Panc1 (cell line): ENCODE results near the gene PNMA6F. TPM values are rescaled to one million over a fixed set of nuclear protein-coding genes. Genes with fewer than 3 reads are reported as not detected.

Experiments
- ATAC-seq: fragments of 200-7000 bp; cut with Tn5 transposase; 2 replicates; pipeline ENCODE4 v1.9.1; 2020; ENCODE audit warnings: mild to moderate bottlenecking, moderate library complexity
- BruUV-seq: library from RNA; stranded (reverse); fragments of 400-500 nt; replicated peaks from 2 replicates; lab custom pipeline; 2021; lab: Mats Ljungman, UMichigan
- CTCF ChIA-PET: fragments of 300-600 bp; sonication (Branson Sonifier 250); formaldehyde crosslinking; loops from one replicate; lab custom pipeline; 2022; ENCODE audit warnings: antibody characterized with exemption; lab: Charles Lee
- POLR2A ChIA-PET: fragments of 300-600 bp; sonication (Branson Sonifier 250); formaldehyde crosslinking; loops from one replicate; lab custom pipeline; 2022; ENCODE audit warnings: antibody characterized with exemption; lab: Charles Lee
- DNase-seq: peaks from one replicate; pipeline ENCODE4 v3.0.0-alpha.2; 2010; ENCODE audit warnings: low read depth, low spot score
- H3K27ac ChIP-seq: 2 replicates; pipeline ENCODE4 v1.5.1; 2011; ENCODE audit warnings: mild to moderate bottlenecking, low read length, inconsistent platforms
- H3K27me3 ChIP-seq: fragments of 200-500 bp; sonication (Bioruptor generic); 2 replicates; pipeline ENCODE4 v1.6.0; 2014; ENCODE audit warnings: low read length, inconsistent platforms; ENCODE audit not compliant: control insufficient read depth, insufficient read depth
- H3K36me3 ChIP-seq: fragments of 200-500 bp; sonication (Bioruptor generic); 2 replicates; pipeline ENCODE4 v1.5.1; 2014; ENCODE audit warnings: inconsistent platforms, mild to moderate bottlenecking, low read length, moderate library complexity; ENCODE audit not compliant: control insufficient read depth, insufficient read depth
- H3K4me1 ChIP-seq: 2 replicates; pipeline ENCODE4 v1.5.1; 2011; ENCODE audit warnings: inconsistent platforms, mild to moderate bottlenecking, low read length, moderate library complexity; ENCODE audit not compliant: control insufficient read depth, insufficient read depth
- H3K4me3 ChIP-seq, 2 experiments: 2 replicates each; pipeline ENCODE4 v1.5.1; 2011 to 2012; ENCODE audit warnings: low read depth in 2 of 2, low read length in 2 of 2, mild to moderate bottlenecking in 2 of 2, inconsistent platforms in 1 of 2, moderate library complexity in 1 of 2
- H3K9me3 ChIP-seq: fragments of 200-500 bp; sonication (Bioruptor generic); 2 replicates; pipeline ENCODE4 v1.5.1; 2014; ENCODE audit warnings: low read depth, mild to moderate bottlenecking, inconsistent platforms, low read length, moderate library complexity; ENCODE audit not compliant: control insufficient read depth, insufficient read depth
- POLR2AphosphoS5 ChIP-seq: IDR thresholded peaks from 2 replicates; pipeline ENCODE4 v1.6.1; 2012; ENCODE audit warnings: mild to moderate bottlenecking, low read depth, low read length, moderate library complexity
- SIN3A ChIP-seq: IDR thresholded peaks from 2 replicates; pipeline ENCODE4 v1.6.1; 2012; ENCODE audit warnings: low read depth, mild to moderate bottlenecking, low read length, moderate library complexity, borderline replicate concordance; ENCODE audit not compliant: insufficient read depth
- TCF7L2 ChIP-seq: IDR thresholded peaks from 2 replicates; pipeline ENCODE4 v1.6.1; 2011; ENCODE audit warnings: mild to moderate bottlenecking, low read depth, low read length, inconsistent platforms
- in situ Hi-C: cut with HindIII; loops from 2 replicates; pipeline ENCODE4 v1.10.0; 2016; ENCODE audit warnings: low sequenced_read_pairs, low pct_unique_long_range_greater_than_20kb
- intact Hi-C: fragments of 100-400 bp; cut with micrococcal nuclease; formaldehyde crosslinking; loops from one replicate; pipeline ENCODE4 v1.10.0; 2022; ENCODE audit not compliant: unreplicated experiment
- total RNA-seq: library from RNA; stranded (reverse); gene quantifications from one replicate; pipeline ENCODE4 v1.2.1, GENCODE V29; 2021; ENCODE audit not compliant: unreplicated experiment
- TF ChIP-seq, protein P1 (sequence below): fragments of 450-650 bp; IDR thresholded peaks from 2 replicates; pipeline ENCODE4 v1.5.1; 2017; ENCODE audit warnings: mild to moderate bottlenecking
- TF ChIP-seq, protein P2 (sequence below), 2 experiments: IDR thresholded peaks; 2 replicates each; pipeline ENCODE4 v1.6.1; 2011 to 2012; ENCODE audit warnings: low read depth in 2 of 2, control low read depth in 1 of 2, low read length in 1 of 2, mild to moderate bottlenecking in 1 of 2, moderate library complexity in 1 of 2; ENCODE audit not compliant: insufficient read depth in 1 of 2

PNMA6F gene
- total RNA-seq, 1 experiment from 2014 or later: not detected

DNA sequence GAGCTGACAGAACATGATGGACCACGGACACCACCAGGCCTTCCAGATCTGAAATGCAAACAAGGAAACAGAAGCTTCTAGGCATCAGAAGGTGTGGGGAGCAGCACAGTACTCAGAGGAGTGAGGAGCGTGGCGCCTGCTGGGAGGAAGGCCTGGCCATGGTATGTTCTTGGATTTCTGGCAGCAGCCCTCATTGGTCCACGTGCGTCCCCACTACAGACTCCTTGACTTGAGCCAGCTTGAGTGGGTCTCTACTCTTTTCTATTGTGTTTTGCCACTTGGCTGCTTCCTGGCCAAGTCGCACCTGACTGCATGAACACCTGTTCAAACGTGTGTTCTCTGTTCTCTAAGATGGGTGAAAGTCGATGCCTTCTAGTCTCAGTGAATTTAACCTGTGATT lies 30.4 kb upstream of the PNMA6F start:
- Histone ChIP-seq H3K4me3 (no peak overlapping the region), H3K27me3 (no peaks in the 10 kb centered on the region), H3K4me1 (no peaks in the 10 kb centered on the region), H3K9me3 (no peaks in the 10 kb centered on the region), H3K36me3 (no peaks in the 10 kb centered on the region), H3K27ac (no peak overlapping the region)
- ChIA-PET CTCF (no interaction called here), POLR2A (no interaction called here)
- BruUV-seq: no TSS peak
- ATAC-seq (no peak), DNase-seq (no peak)
- in situ Hi-C loops (no loop called here), intact Hi-C loops (no loop called here)
- no peak for TF ChIP-seq SIN3A
- TF ChIP-seq, protein P1, sequence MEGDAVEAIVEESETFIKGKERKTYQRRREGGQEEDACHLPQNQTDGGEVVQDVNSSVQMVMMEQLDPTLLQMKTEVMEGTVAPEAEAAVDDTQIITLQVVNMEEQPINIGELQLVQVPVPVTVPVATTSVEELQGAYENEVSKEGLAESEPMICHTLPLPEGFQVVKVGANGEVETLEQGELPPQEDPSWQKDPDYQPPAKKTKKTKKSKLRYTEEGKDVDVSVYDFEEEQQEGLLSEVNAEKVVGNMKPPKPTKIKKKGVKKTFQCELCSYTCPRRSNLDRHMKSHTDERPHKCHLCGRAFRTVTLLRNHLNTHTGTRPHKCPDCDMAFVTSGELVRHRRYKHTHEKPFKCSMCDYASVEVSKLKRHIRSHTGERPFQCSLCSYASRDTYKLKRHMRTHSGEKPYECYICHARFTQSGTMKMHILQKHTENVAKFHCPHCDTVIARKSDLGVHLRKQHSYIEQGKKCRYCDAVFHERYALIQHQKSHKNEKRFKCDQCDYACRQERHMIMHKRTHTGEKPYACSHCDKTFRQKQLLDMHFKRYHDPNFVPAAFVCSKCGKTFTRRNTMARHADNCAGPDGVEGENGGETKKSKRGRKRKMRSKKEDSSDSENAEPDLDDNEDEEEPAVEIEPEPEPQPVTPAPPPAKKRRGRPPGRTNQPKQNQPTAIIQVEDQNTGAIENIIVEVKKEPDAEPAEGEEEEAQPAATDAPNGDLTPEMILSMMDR: no peak
- TF ChIP-seq, protein P2, sequence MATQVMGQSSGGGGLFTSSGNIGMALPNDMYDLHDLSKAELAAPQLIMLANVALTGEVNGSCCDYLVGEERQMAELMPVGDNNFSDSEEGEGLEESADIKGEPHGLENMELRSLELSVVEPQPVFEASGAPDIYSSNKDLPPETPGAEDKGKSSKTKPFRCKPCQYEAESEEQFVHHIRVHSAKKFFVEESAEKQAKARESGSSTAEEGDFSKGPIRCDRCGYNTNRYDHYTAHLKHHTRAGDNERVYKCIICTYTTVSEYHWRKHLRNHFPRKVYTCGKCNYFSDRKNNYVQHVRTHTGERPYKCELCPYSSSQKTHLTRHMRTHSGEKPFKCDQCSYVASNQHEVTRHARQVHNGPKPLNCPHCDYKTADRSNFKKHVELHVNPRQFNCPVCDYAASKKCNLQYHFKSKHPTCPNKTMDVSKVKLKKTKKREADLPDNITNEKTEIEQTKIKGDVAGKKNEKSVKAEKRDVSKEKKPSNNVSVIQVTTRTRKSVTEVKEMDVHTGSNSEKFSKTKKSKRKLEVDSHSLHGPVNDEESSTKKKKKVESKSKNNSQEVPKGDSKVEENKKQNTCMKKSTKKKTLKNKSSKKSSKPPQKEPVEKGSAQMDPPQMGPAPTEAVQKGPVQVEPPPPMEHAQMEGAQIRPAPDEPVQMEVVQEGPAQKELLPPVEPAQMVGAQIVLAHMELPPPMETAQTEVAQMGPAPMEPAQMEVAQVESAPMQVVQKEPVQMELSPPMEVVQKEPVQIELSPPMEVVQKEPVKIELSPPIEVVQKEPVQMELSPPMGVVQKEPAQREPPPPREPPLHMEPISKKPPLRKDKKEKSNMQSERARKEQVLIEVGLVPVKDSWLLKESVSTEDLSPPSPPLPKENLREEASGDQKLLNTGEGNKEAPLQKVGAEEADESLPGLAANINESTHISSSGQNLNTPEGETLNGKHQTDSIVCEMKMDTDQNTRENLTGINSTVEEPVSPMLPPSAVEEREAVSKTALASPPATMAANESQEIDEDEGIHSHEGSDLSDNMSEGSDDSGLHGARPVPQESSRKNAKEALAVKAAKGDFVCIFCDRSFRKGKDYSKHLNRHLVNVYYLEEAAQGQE (IDR thresholded peaks at IDR 0.05; ENCODE audit: insufficient read depth in 1 of 2, low read depth in 2 of 2, low read length in 1 of 2): no peak
- no peak for TF ChIP-seq TCF7L2
- TF ChIP-seq POLR2AphosphoS5: no peak

DNA sequence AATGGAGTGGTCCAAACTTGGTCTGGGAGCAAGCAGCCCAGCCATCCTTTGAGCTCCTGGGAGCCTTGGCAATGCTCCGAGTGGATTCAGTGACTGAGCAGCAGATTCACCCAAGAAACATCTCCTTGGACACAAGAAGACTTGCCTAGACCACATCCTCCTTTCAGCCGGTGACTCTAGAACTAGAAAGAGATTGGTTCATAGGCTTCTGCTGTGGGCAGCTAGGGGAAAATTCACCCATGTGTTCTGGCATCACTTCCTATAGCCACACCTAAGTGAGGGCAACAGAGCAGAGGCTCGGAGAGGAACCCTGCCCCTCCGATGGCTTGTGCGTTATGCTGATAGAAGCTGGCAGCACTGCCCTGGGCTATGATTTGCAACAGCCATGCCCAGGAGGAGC lies 28.4 kb upstream of the PNMA6F start:
- in situ Hi-C loops: no loop called here

More for the DNA sequence above, 28.4 kb upstream of the PNMA6F start:
- ChIA-PET POLR2A (no interaction called here), CTCF (no interaction called here)
- H3K4me1 ChIP-seq: no peaks in the 10 kb centered on the region
- intact Hi-C loops: no loop called here
- no peaks in the 10 kb centered on the region for H3K9me3 ChIP-seq
- no peaks in the 10 kb centered on the region for H3K27me3 ChIP-seq
- H3K27ac ChIP-seq: no peak overlapping the region
- DNase-seq: no peak
- ATAC-seq: no peak
- H3K4me3 ChIP-seq: no peak overlapping the region
- H3K36me3 ChIP-seq: no peaks in the 10 kb centered on the region
- BruUV-seq: no TSS peak
- TF ChIP-seq, protein P2 (IDR thresholded peaks at IDR 0.05; ENCODE audit: insufficient read depth in 1 of 2, low read depth in 2 of 2, low read length in 1 of 2): no peak
- TF ChIP-seq TCF7L2 (no peak), SIN3A (no peak), POLR2AphosphoS5 (no peak)
- TF ChIP-seq, protein P1: no peak
